Mesothelial cell of epicardium (in vitro differentiated cells): ENCODE results near the gene GPSM1. TPM values are rescaled to one million over a fixed set of nuclear protein-coding genes. Genes with fewer than 3 reads are reported as not detected.
"Not testable (repeated sequence)": the region's sequence is repeated elsewhere in the genome, so short reads cannot be mapped to it uniquely, and the experiment has no call there.

Experiments
- DNase-seq, 2 experiments: peaks; one replicate each; pipeline ENCODE4 v3.0.0; 2021; ENCODE audit warnings: low spot score in 2 of 2; ENCODE audit not compliant: unreplicated experiment in 2 of 2
- H3K27ac Mint-ChIP-seq: 2 replicates; pipeline ENCODE4 v1.8.0; 2021; ENCODE audit warnings: mixed read lengths
- H3K27me3 Mint-ChIP-seq: 2 replicates; pipeline ENCODE4 v1.8.0; 2021; ENCODE audit warnings: low read depth, mixed read lengths
- H3K36me3 Mint-ChIP-seq: 2 replicates; pipeline ENCODE4 v1.8.0; 2021; ENCODE audit warnings: mixed read lengths
- H3K4me1 Mint-ChIP-seq: 2 replicates; pipeline ENCODE4 v1.8.0; 2021; ENCODE audit warnings: mixed read lengths
- H3K4me3 Mint-ChIP-seq: 2 replicates; pipeline ENCODE4 v1.8.0; 2021; ENCODE audit warnings: mild to moderate bottlenecking, moderate library complexity, mixed read lengths
- H3K9me3 Mint-ChIP-seq: 2 replicates; pipeline ENCODE4 v1.8.0; 2021; ENCODE audit warnings: mixed read lengths
- CTCF ChIP-seq: fragments of 200-600 bp; sonication (generic); IDR thresholded peaks from one replicate; pipeline ENCODE4 v1.5.0; 2021; ENCODE audit warnings: antibody characterized with exemption; ENCODE audit not compliant: unreplicated experiment
- total RNA-seq: library from RNA; stranded (reverse); gene quantifications from 3 replicates; pipeline ENCODE4 v1.2.1, GENCODE V29; 2021

GPSM1 gene
- total RNA-seq, 1 donor from 2014 or later, result 102 TPM

- Mint-ChIP-seq H3K4me1 (no peaks in the 10 kb centered on the region), H3K27ac (no peak overlapping the region), H3K36me3 (no peaks in the 10 kb centered on the region), H3K4me3 (no peak overlapping the region), H3K27me3 (no peaks in the 10 kb centered on the region), H3K9me3 (peaks cover 23% of the 10 kb centered on the region)
- TF ChIP-seq CTCF, result no peak
- no peak for DNase-seq
Measured at GRCh38 chr9:136316271-136316751, 11.0 kb upstream of the GPSM1 start.

- TF ChIP-seq CTCF, result no peak
- H3K4me1 Mint-ChIP-seq, result no peaks in the 10 kb centered on the region
- H3K9me3 Mint-ChIP-seq, result peaks cover 25% of the 10 kb centered on the region
- H3K27ac Mint-ChIP-seq, result no peak overlapping the region
- DNase-seq, result no peak
- H3K36me3 Mint-ChIP-seq, result no peaks in the 10 kb centered on the region
- no peak overlapping the region for H3K4me3 Mint-ChIP-seq
- H3K27me3 Mint-ChIP-seq, result no peaks in the 10 kb centered on the region
Measured at GRCh38 chr9:136316896-136317676, 10.3 kb upstream of the GPSM1 start.

- DNase-seq, result no peak
- no peaks in the 10 kb centered on the region for H3K27me3 Mint-ChIP-seq
- H3K36me3 Mint-ChIP-seq, result no peaks in the 10 kb centered on the region
- H3K27ac Mint-ChIP-seq, result no peak overlapping the region
- no peaks in the 10 kb centered on the region for H3K4me1 Mint-ChIP-seq
- no peak overlapping the region for H3K4me3 Mint-ChIP-seq
- H3K9me3 Mint-ChIP-seq, result peaks cover 25% of the 10 kb centered on the region
- no peak for TF ChIP-seq CTCF
Measured at GRCh38 chr9:136317695-136318094, 9.6 kb upstream of the GPSM1 start.

- Mint-ChIP-seq H3K4me3 (no peak overlapping the region), H3K27me3 (no peaks in the 10 kb centered on the region), H3K36me3 (no peaks in the 10 kb centered on the region), H3K9me3 (peaks cover 25% of the 10 kb centered on the region), H3K4me1 (no peaks in the 10 kb centered on the region), H3K27ac (no peak overlapping the region)
- no peak for TF ChIP-seq CTCF
- no peak for DNase-seq
Measured at GRCh38 chr9:136318111-136318775, 9.1 kb upstream of the GPSM1 start.

- Mint-ChIP-seq H3K9me3 (peaks cover 25% of the 10 kb centered on the region), H3K27me3 (no peaks in the 10 kb centered on the region), H3K27ac (no peak overlapping the region), H3K4me3 (no peak overlapping the region), H3K36me3 (no peaks in the 10 kb centered on the region), H3K4me1 (peaks cover 3% of the 10 kb centered on the region)
- TF ChIP-seq CTCF, result no peak
- no peak for DNase-seq
Measured at GRCh38 chr9:136318776-136319241, 8.5 kb upstream of the GPSM1 start.

GRCh38 chr9:136319244-136319643 lies 8.1 kb upstream of the GPSM1 start:
- H3K9me3 Mint-ChIP-seq, result peaks cover 25% of the 10 kb centered on the region
- H3K4me3 Mint-ChIP-seq, H3K27ac Mint-ChIP-seq, DNase-seq, H3K4me1 Mint-ChIP-seq, H3K27me3 Mint-ChIP-seq, H3K36me3 Mint-ChIP-seq: not testable (repeated sequence)

GRCh38 chr9:136319955-136320354 lies 7.4 kb upstream of the GPSM1 start:
- not testable (repeated sequence) for H3K36me3 Mint-ChIP-seq, H3K27ac Mint-ChIP-seq, H3K4me3 Mint-ChIP-seq, DNase-seq, H3K4me1 Mint-ChIP-seq, H3K27me3 Mint-ChIP-seq
- peaks cover 18% of the 10 kb centered on the region for H3K9me3 Mint-ChIP-seq

GRCh38 chr9:136320972-136321371 lies 6.4 kb upstream of the GPSM1 start:
- peaks cover 11% of the 10 kb centered on the region for H3K9me3 Mint-ChIP-seq
- H3K36me3 Mint-ChIP-seq, H3K4me3 Mint-ChIP-seq, H3K27ac Mint-ChIP-seq, H3K27me3 Mint-ChIP-seq, H3K4me1 Mint-ChIP-seq, DNase-seq: not testable (repeated sequence)
